Small intestine (tissue), 7 donors: Measurements from ENCODE around the gene ERG. TPM values are rescaled to one million over a fixed set of nuclear protein-coding genes. Genes with fewer than 3 reads are reported as not detected.

ENCODE experiments used
- DNase-seq, 2 donors: peaks; one replicate each; pipeline versions ENCODE4 v3.0.0 to v3.0.0-alpha.2; 2013
- FAIRE-seq: peaks from 2 replicates; lab custom pipeline; 2012; peaks lifted over from hg19 to GRCh38; lab: Jason Lieb, UNC
- H3K27ac ChIP-seq, 3 donors: one replicate each; pipeline ENCODE4 v1.5.1; 2013; ENCODE audit warnings: low read length in 2 of 3, mild to moderate bottlenecking in 2 of 3, control low read depth in 1 of 3, inconsistent platforms in 1 of 3, low read depth in 1 of 3, moderate library complexity in 1 of 3
- H3K27me3 ChIP-seq, 3 donors: one replicate each; pipeline ENCODE4 v1.6.1; 2013; ENCODE audit warnings: low read length in 3 of 3, inconsistent platforms in 1 of 3; ENCODE audit not compliant: control insufficient read depth in 3 of 3, insufficient read depth in 3 of 3
- H3K36me3 ChIP-seq, 3 donors: one replicate each; pipeline ENCODE4 v1.6.1; 2013; ENCODE audit warnings: low read length in 3 of 3, inconsistent platforms in 1 of 3, low read depth in 1 of 3, mild to moderate bottlenecking in 1 of 3, moderate library complexity in 1 of 3; ENCODE audit not compliant: control insufficient read depth in 3 of 3, insufficient read depth in 2 of 3
- H3K4me1 ChIP-seq, 3 donors: one replicate each; pipeline ENCODE4 v1.6.1; 2013; ENCODE audit warnings: low read length in 2 of 3, inconsistent platforms in 1 of 3, low read depth in 1 of 3, mild to moderate bottlenecking in 1 of 3, moderate library complexity in 1 of 3; ENCODE audit not compliant: control insufficient read depth in 3 of 3, insufficient read depth in 2 of 3
- H3K4me3 ChIP-seq, 3 donors: one replicate each; pipeline ENCODE4 v1.5.1; 2013; ENCODE audit warnings: low read length in 3 of 3, control low read depth in 1 of 3, inconsistent platforms in 1 of 3, low read depth in 1 of 3, mild to moderate bottlenecking in 1 of 3, moderate library complexity in 1 of 3
- H3K9me3 ChIP-seq, 2 donors: one replicate each; pipeline ENCODE4 v1.6.1; 2013; ENCODE audit warnings: low read depth in 1 of 2, low read length in 1 of 2; ENCODE audit not compliant: control insufficient read depth in 2 of 2, insufficient read depth in 1 of 2
- WGBS, 3 donors: extraction: QIAGEN DNeasy Blood & Tissue Kit; methylation state at CpG; one replicate each; pipeline ENCODE4 v1.1.7; 2013; 5-methylcytosine and 5-hydroxymethylcytosine counted together
- polyA plus RNA-seq, 4 donors: library from polyadenylated mRNA; stranded (reverse) in 3 of 4; unstranded in 1 of 4; fragments of 200-250 nt in 3 of 4; fragments of 120-200 nt in 1 of 4; gene quantifications; one replicate each; pipeline versions ENCODE4 v1.2.1 to v1.2.3, GENCODE V29; 2013
- donor health status: healthy with polysubstance abuse.
- donor health status: control.
- donor health status: control.
- donor health status: Bipolar disorder and iron deficiency.
- donor health status: healthy.

The ERG gene
- polyA plus RNA-seq, 4 donors, result 0.22 to 10.8 (median 3.4) TPM

- Histone ChIP-seq H3K9me3 (no peaks in the 10 kb centered on the region), H3K27me3 (no peaks in the 10 kb centered on the region), H3K4me3 (no peak overlapping the region), H3K36me3 (no peaks in the 10 kb centered on the region), H3K4me1 (no peaks in the 10 kb centered on the region), H3K27ac (no peak overlapping the region)
- peak in 1 of 2 donors; percentile 18 for DNase-seq
- FAIRE-seq, result no peak
- 37 to 51% (median 39%) methylated on average over 24 of the region's 24 CpGs for WGBS, 3 donors
Measured at GRCh38 chr21:38506661-38507281, 8.5 kb upstream of the ERG start.

GRCh38 chr21:38505654-38506523 lies 7.6 kb upstream of the ERG start:
- Histone ChIP-seq H3K9me3 (no peaks in the 10 kb centered on the region), H3K4me1 (no peaks in the 10 kb centered on the region), H3K27me3 (no peaks in the 10 kb centered on the region), H3K36me3 (no peaks in the 10 kb centered on the region), H3K27ac (no peak overlapping the region), H3K4me3 (no peak overlapping the region)
- 38 to 43% (median 40%) methylated on average over 9 of the region's 9 CpGs for WGBS, 3 donors
- DNase-seq, result peak; percentile 64 to 71
- no peak for FAIRE-seq

GRCh38 chr21:38504066-38504465 lies 5.8 kb upstream of the ERG start:
- DNase-seq (no peak), FAIRE-seq (no peak)
- Histone ChIP-seq H3K4me3 (no peak overlapping the region), H3K27ac (peak overlapping the region in 1 of 3 donors; percentile 64), H3K9me3 (no peaks in the 10 kb centered on the region), H3K36me3 (no peaks in the 10 kb centered on the region), H3K4me1 (no peaks in the 10 kb centered on the region), H3K27me3 (no peaks in the 10 kb centered on the region)
- WGBS, 3 donors, result 70 to 81% (median 71%) methylated on average over 2 of the region's 2 CpGs

GRCh38 chr21:38503583-38503982 lies 5.3 kb upstream of the ERG start:
- H3K36me3 ChIP-seq, result no peaks in the 10 kb centered on the region
- FAIRE-seq (no peak), DNase-seq (no peak)
- no peaks in the 10 kb centered on the region for H3K4me1 ChIP-seq
- WGBS, 3 donors, result 72 to 90% (median 86%) methylated on average over 10 of the region's 10 CpGs
- H3K27me3 ChIP-seq, result no peaks in the 10 kb centered on the region
- no peaks in the 10 kb centered on the region for H3K9me3 ChIP-seq
- peak overlapping the region in 1 of 3 donors; percentile 64 for H3K27ac ChIP-seq
- no peak overlapping the region for H3K4me3 ChIP-seq

GRCh38 chr21:38500073-38500472 lies 1.8 kb upstream of the ERG start:
- no peaks in the 10 kb centered on the region for H3K27me3 ChIP-seq
- peak overlapping the region in 1 of 3 donors; percentile 60 for H3K27ac ChIP-seq
- WGBS, 3 donors, result 78 to 83% (median 78%) methylated on average over 6 of the region's 6 CpGs
- no peaks in the 10 kb centered on the region for H3K9me3 ChIP-seq
- FAIRE-seq, result no peak
- no peak for DNase-seq
- no peak overlapping the region for H3K4me3 ChIP-seq
- H3K4me1 ChIP-seq, result no peaks in the 10 kb centered on the region
- no peaks in the 10 kb centered on the region for H3K36me3 ChIP-seq

- no peak for FAIRE-seq
- 53 to 67% (median 66%) methylated on average over 6 of the region's 6 CpGs for WGBS, 3 donors
- Histone ChIP-seq H3K27me3 (no peaks in the 10 kb centered on the region), H3K4me3 (no peak overlapping the region), H3K36me3 (no peaks in the 10 kb centered on the region), H3K9me3 (no peaks in the 10 kb centered on the region), H3K4me1 (no peaks in the 10 kb centered on the region), H3K27ac (peak overlapping the region in 1 of 3 donors; percentile 36)
- DNase-seq, result no peak
Measured at GRCh38 chr21:38499296-38499695, 1.0 kb upstream of the ERG start.

- H3K4me1 ChIP-seq, result no peaks in the 10 kb centered on the region
- H3K9me3 ChIP-seq, result no peaks in the 10 kb centered on the region
- WGBS, 3 donors, result 69 to 84% (median 72%) methylated on average over 3 of the region's 3 CpGs
- no peaks in the 10 kb centered on the region for H3K36me3 ChIP-seq
- H3K4me3 ChIP-seq, result no peak overlapping the region
- DNase-seq (no peak), FAIRE-seq (no peak)
- no peak overlapping the region for H3K27ac ChIP-seq
- no peaks in the 10 kb centered on the region for H3K27me3 ChIP-seq
Measured at GRCh38 chr21:38496224-38496623, 2.1 kb downstream of the ERG start.

- Histone ChIP-seq H3K36me3 (no peaks in the 10 kb centered on the region), H3K27me3 (no peaks in the 10 kb centered on the region), H3K4me3 (no peak overlapping the region), H3K4me1 (no peaks in the 10 kb centered on the region), H3K9me3 (no peaks in the 10 kb centered on the region), H3K27ac (peak overlapping the region in 1 of 3 donors; percentile 67)
- FAIRE-seq (no peak), DNase-seq (no peak)
- WGBS, 3 donors, result 31 to 58% (median 55%) methylated on average over 2 of the region's 2 CpGs
Measured at GRCh38 chr21:38495696-38496095, 2.6 kb downstream of the ERG start.
